Naive thymus-derived CD4-positive, alpha-beta T cell (primary cell): ENCODE measurements around the gene SLC25A22. TPM values are rescaled to one million over a fixed set of nuclear protein-coding genes. Genes with fewer than 3 reads are reported as not detected.

Source experiments
- ATAC-seq: fragments of 150-1000 bp; cut with Tn5 transposase; 2 replicates; pipeline ENCODE4 v1.10.0; 2021; ENCODE audit warnings: mild to moderate bottlenecking, moderate library complexity
- CTCF ChIA-PET: fragments of 350-600 bp; sonication (Branson Sonifier 250); formaldehyde crosslinking; loops from one replicate; lab custom pipeline; 2021; ENCODE audit warnings: antibody characterized with exemption; lab: Charles Lee
- POLR2A ChIA-PET: fragments of 350-600 bp; sonication (Branson Sonifier 250); formaldehyde crosslinking; loops from one replicate; lab custom pipeline; 2021; ENCODE audit warnings: antibody characterized with exemption, inconsistent platforms; lab: Charles Lee
- DNase-seq, 9 donors: peaks; one replicate each; pipeline versions ENCODE4 v3.0.0 to v3.0.0-alpha.2; 2020 to 2022; ENCODE audit warnings: mixed read lengths in 1 of 9
- H3K27ac ChIP-seq: one replicate; pipeline ENCODE4 v1.7.0; 2013; ENCODE audit warnings: mild to moderate bottlenecking, low read depth, low read length, moderate library complexity
- H3K27me3 ChIP-seq, 2 donors: one replicate each; pipeline ENCODE4 v1.7.0; 2013; ENCODE audit warnings: low read length in 2 of 2, mild to moderate bottlenecking in 2 of 2, moderate library complexity in 2 of 2; ENCODE audit not compliant: control insufficient read depth in 2 of 2, insufficient read depth in 2 of 2
- H3K36me3 ChIP-seq, 3 experiments: 1 replicate in 2 of 3; 2 replicates in 1 of 3; pipeline ENCODE4 v1.7.0; 2013; ENCODE audit warnings: low read length in 3 of 3, mild to moderate bottlenecking in 3 of 3, moderate library complexity in 1 of 3; ENCODE audit not compliant: insufficient read depth in 3 of 3, control insufficient read depth in 2 of 3
- H3K4me1 ChIP-seq, 2 donors: one replicate each; pipeline ENCODE4 v1.7.0; 2013; ENCODE audit warnings: low read length in 2 of 2, mild to moderate bottlenecking in 2 of 2, moderate library complexity in 1 of 2; ENCODE audit not compliant: control insufficient read depth in 2 of 2, insufficient read depth in 2 of 2
- H3K4me3 ChIP-seq: 2 replicates; pipeline ENCODE4 v1.7.0; 2013; ENCODE audit warnings: mild to moderate bottlenecking, low read length
- H3K9me3 ChIP-seq, 3 experiments: 1 replicate in 2 of 3; 2 replicates in 1 of 3; pipeline ENCODE4 v1.7.0; 2013; ENCODE audit warnings: low read length in 3 of 3; ENCODE audit not compliant: control insufficient read depth in 2 of 3
- H3K27ac Mint-ChIP-seq, 9 donors: one replicate each; pipeline ENCODE4 v1.8.0; 2020 to 2022; ENCODE audit warnings: mixed read lengths in 9 of 9, mild to moderate bottlenecking in 8 of 9, moderate library complexity in 5 of 9, inconsistent platforms in 2 of 9
- H3K27me3 Mint-ChIP-seq, 5 donors: one replicate each; pipeline ENCODE4 v1.8.0; 2021 to 2022; ENCODE audit warnings: mixed read lengths in 5 of 5, mild to moderate bottlenecking in 1 of 5
- H3K36me3 Mint-ChIP-seq, 5 donors: one replicate each; pipeline ENCODE4 v1.8.0; 2020 to 2022; ENCODE audit warnings: mixed read lengths in 5 of 5, mild to moderate bottlenecking in 3 of 5, inconsistent platforms in 1 of 5
- H3K4me1 Mint-ChIP-seq, 7 donors: one replicate each; pipeline ENCODE4 v1.8.0; 2020 to 2022; ENCODE audit warnings: mixed read lengths in 7 of 7, mild to moderate bottlenecking in 3 of 7, inconsistent platforms in 1 of 7
- H3K4me3 Mint-ChIP-seq, 10 donors: one replicate each; pipeline ENCODE4 v1.8.0; 2020 to 2022; ENCODE audit warnings: mild to moderate bottlenecking in 10 of 10, mixed read lengths in 10 of 10, moderate library complexity in 6 of 10, inconsistent platforms in 2 of 10
- H3K9me3 Mint-ChIP-seq, 11 donors: one replicate each; pipeline ENCODE4 v1.8.0; 2020 to 2022; ENCODE audit warnings: mixed read lengths in 11 of 11, mild to moderate bottlenecking in 4 of 11, inconsistent platforms in 1 of 11, moderate library complexity in 1 of 11
- intact Hi-C, 2 donors: fragments of 100-400 bp; cut with micrococcal nuclease; formaldehyde crosslinking; loops; one replicate each; pipeline ENCODE4 v1.15.1; 2023
- polyA plus RNA-seq, 2 donors: library from polyadenylated mRNA; unstranded; fragments of 300-500 nt; fragmentation: Illumina TruSeq; gene quantifications; one replicate each; pipeline ENCODE4 v1.2.3, GENCODE V29; 2021
- total RNA-seq, 6 experiments: library from RNA in 5 of 6; stranded (reverse) in 5 of 6; gene quantifications; 1 replicate in 5 of 6; 2 replicates in 1 of 6; pipeline ENCODE4 v1.2.3 and lab custom pipeline; 2021 to 2026

The SLC25A22 gene
- total and polyA plus RNA-seq, 7 experiments from 2014 or later: 6.4 to 58.4 (median 18.9) TPM

DNA sequence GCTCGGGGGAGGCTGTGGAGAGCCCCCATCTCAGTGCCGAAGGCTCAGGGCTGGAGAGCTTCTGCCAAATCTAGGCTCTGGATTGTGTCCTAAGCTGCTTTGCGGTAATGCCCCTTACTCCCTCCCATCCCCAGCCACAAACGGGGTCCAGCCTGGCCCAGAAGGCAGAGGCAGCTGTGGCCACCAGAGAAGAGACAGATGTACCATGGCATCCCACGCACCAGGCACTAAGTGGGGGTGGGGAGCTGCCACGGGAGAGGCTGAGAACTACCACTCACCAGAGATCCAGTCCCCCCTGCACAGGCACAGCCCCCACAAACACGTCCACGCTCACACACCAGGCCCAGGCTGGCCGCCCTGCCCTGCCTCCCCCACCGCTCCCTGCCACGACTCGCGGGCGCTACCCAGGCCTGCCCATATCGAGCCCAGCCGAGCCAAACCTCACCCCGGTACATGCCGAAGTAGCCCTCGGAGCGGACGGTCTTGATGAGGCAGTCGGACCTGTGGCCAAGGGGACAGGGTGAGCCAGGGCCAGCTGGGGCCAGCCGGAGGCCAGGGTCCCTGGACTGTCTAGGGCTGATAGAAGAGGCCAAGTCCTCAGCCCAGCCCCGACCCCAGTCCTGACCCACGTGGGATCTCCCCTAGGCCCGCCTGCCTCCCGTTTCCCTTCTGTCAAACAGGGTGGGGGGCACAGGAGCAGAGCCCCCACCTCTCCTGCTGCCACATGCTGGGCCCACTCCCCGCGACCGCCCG, 3.9 kb downstream of the SLC25A22 start:
- DNase-seq (no peak), ATAC-seq (no peak)
- Mint-ChIP-seq H3K27me3 (no peaks in the 10 kb centered on the region), H3K4me1 (peaks cover 0 to 15% (median 11%) of the 10 kb centered on the region in 7 donors), H3K27ac (peak overlapping the region in 2 of 9 donors; percentile 25 to 38), H3K9me3 (no peaks in the 10 kb centered on the region), H3K36me3 (peaks cover 0 to 8% (median 0%) of the 10 kb centered on the region in 5 donors), H3K4me3 (peak overlapping the region in 4 of 10 donors; percentile 39 to 95 (median 69))
- POLR2A ChIA-PET: no interaction called here
- CTCF ChIA-PET: no interaction called here
- intact Hi-C loops: loop anchor here (10.0 kb wide), 2 partner anchors 229 to 379 kb away; partner anchors contain the start of genes LMNTD2 (in 1 of the 2), RASSF7 (in 1 of the 2) and SIGIRR (in 1 of the 2)
- Histone ChIP-seq H3K9me3 (no peaks in the 10 kb centered on the region), H3K36me3 (peaks cover 0 to 42% (median 0%) of the 10 kb centered on the region in 3 experiments), H3K27ac (no peak overlapping the region), H3K4me3 (no peak overlapping the region), H3K4me1 (peaks cover 14 to 16% of the 10 kb centered on the region in 2 donors), H3K27me3 (no peaks in the 10 kb centered on the region)

DNA sequence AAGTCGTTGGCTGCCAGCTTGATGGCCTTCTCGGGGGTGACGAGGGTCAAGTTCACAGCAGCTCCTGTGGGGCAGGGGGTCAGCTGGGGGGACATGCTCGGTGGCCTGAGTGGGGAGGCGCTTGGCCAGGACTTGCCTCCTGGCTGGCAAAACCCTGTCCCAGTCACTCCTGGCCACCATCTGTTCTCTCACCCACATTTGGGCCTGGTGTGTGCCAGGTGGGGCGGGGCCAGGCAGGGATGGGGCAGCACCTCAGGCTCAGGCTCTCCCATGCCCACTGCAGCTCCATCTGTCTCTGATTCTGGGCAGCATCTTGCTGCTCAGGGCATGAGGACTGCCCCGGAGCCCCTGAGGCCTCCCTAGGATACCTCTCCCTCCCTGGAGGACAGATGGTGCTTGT, 4.5 kb downstream of the SLC25A22 start:
- CTCF ChIA-PET: no interaction called here
- peaks cover 0 to 8% (median 0%) of the 10 kb centered on the region in 5 donors for H3K36me3 Mint-ChIP-seq
- POLR2A ChIA-PET: no interaction called here
- Histone ChIP-seq H3K4me1 (peaks cover 12 to 14% of the 10 kb centered on the region in 2 donors), H3K27me3 (no peaks in the 10 kb centered on the region), H3K9me3 (no peaks in the 10 kb centered on the region), H3K4me3 (no peak overlapping the region), H3K27ac (no peak overlapping the region), H3K36me3 (peaks cover 0 to 42% (median 0%) of the 10 kb centered on the region in 3 experiments)
- H3K27ac Mint-ChIP-seq: peak overlapping the region in 2 of 9 donors; percentile 38 to 48
- peak overlapping the region in 2 of 10 donors; percentile 63 to 76 for H3K4me3 Mint-ChIP-seq
- no peaks in the 10 kb centered on the region for H3K9me3 Mint-ChIP-seq
- ATAC-seq (no peak), DNase-seq (no peak)
- intact Hi-C loops: loop anchor here (10.0 kb wide), 2 partner anchors 229 to 379 kb away; partner anchors contain the start of genes LMNTD2 (in 1 of the 2), RASSF7 (in 1 of the 2) and SIGIRR (in 1 of the 2)
- H3K4me1 Mint-ChIP-seq: peaks cover 0 to 15% (median 12%) of the 10 kb centered on the region in 7 donors
- no peaks in the 10 kb centered on the region for H3K27me3 Mint-ChIP-seq

DNA sequence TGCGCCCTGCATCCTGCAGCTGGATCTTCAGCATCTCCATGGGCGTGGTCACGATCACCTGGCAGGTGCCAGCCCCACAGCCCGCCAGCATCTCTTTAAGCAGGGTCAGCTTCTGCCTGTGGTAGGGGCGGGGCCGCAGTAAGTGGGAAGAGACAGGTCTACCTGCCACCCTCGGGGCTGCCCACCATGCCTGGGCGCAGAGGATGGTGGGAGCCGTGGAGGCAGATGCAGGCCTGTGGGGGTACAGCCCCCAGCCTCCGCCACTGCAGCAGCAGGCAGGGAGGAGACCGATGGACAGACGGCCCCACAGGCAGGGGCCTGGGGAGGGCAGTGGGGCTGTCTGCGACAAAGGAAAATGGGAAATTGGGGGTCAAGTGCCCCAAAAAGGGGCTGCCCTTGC, 5.2 kb downstream of the SLC25A22 start:
- H3K27ac Mint-ChIP-seq: no peak overlapping the region
- peak overlapping the region in 1 of 10 donors; percentile 28 for H3K4me3 Mint-ChIP-seq
- no peak for DNase-seq
- Histone ChIP-seq H3K9me3 (no peaks in the 10 kb centered on the region), H3K27me3 (no peaks in the 10 kb centered on the region), H3K4me1 (peaks cover 10 to 14% of the 10 kb centered on the region in 2 donors), H3K27ac (no peak overlapping the region), H3K36me3 (peaks cover 0 to 42% (median 0%) of the 10 kb centered on the region in 3 experiments), H3K4me3 (no peak overlapping the region)
- H3K27me3 Mint-ChIP-seq: no peaks in the 10 kb centered on the region
- intact Hi-C loops: loop anchor here (10.0 kb wide), 2 partner anchors 228 to 378 kb away; partner anchors contain the start of genes LMNTD2 (in 1 of the 2), RASSF7 (in 1 of the 2) and SIGIRR (in 1 of the 2)
- ATAC-seq: no peak
- CTCF ChIA-PET: no interaction called here
- H3K4me1 Mint-ChIP-seq: peaks cover 0 to 20% (median 12%) of the 10 kb centered on the region in 7 donors
- POLR2A ChIA-PET: no interaction called here
- H3K36me3 Mint-ChIP-seq: peaks cover 0 to 8% (median 0%) of the 10 kb centered on the region in 5 donors
- H3K9me3 Mint-ChIP-seq: no peaks in the 10 kb centered on the region

DNA sequence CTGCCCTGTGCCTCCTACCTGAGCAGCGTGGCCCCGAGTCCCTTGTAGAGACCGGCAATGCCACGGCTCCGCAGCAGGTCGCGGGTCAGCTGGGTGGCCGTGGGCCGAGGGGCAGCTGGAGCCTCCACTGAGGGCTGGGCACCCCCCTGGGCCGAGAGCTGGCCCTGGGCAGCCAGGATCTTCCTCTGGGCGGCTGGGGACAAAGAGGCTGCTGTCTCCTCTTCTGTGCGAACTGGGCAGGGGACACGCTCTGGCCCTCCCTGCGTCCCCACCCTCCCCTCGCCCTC, 5.6 kb downstream of the SLC25A22 start:
- H3K9me3 ChIP-seq: no peaks in the 10 kb centered on the region
- H3K4me3 ChIP-seq: no peak overlapping the region
- Mint-ChIP-seq H3K27ac (no peak overlapping the region), H3K27me3 (no peaks in the 10 kb centered on the region), H3K36me3 (peaks cover 0 to 8% (median 0%) of the 10 kb centered on the region in 5 donors), H3K4me1 (peaks cover 0 to 21% (median 13%) of the 10 kb centered on the region in 7 donors), H3K4me3 (no peak overlapping the region), H3K9me3 (no peaks in the 10 kb centered on the region)
- peaks cover 0 to 39% (median 0%) of the 10 kb centered on the region in 3 experiments for H3K36me3 ChIP-seq
- DNase-seq (no peak), ATAC-seq (no peak)
- POLR2A ChIA-PET: no interaction called here
- H3K27me3 ChIP-seq: no peaks in the 10 kb centered on the region
- intact Hi-C loops: loop anchor here (10.0 kb wide), 2 partner anchors 228 to 378 kb away; partner anchors contain the start of genes LMNTD2 (in 1 of the 2), RASSF7 (in 1 of the 2) and SIGIRR (in 1 of the 2)
- CTCF ChIA-PET: no interaction called here
- H3K4me1 ChIP-seq: peaks cover 10 to 14% of the 10 kb centered on the region in 2 donors
- H3K27ac ChIP-seq: no peak overlapping the region

DNA sequence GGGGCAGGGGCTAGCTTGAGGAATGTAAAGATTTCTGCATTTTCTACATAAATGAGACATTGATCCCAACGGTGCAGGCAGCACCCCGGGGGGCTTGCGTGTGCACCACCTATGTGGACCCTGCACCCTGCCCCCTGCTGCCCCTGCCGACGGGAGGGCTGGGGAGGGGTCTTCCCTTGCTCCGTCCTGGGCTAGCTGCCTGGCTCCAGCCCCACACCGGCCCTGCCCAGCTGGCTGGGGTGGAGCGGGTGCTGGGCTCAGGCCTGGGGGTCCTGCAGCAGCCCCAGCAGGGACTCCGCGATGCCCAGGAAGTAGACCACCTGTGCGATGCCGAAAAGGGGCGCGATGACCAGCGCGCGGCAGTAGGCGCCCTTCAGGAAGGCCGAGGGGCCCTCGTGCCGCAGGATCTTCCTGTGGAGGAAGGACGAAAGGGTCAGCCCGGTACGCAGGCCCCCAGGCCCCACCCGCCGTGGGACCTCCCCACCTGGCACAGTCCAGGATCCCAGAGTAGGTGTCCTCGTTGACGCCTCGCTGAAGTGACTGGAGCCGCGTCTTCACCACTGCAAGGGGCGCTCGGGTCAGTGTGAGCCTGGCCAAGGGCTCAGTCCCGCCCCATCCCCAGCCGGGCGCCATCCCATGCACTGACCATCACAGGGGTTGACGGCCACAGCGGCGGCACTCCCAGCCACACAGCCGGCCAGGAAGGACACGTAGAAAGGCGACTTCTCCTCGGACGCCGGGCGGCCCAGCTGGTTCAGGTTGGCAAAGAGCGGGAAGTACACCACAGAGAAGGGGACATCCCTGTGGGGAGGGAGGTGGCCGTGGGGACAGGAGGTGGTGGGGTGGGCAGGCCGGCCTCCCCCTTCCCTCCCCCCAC, 6.2 kb downstream of the SLC25A22 start:
- H3K4me1 Mint-ChIP-seq: peaks cover 0 to 16% (median 10%) of the 10 kb centered on the region in 7 donors
- Histone ChIP-seq H3K27ac (no peak overlapping the region), H3K36me3 (peaks cover 0 to 39% (median 0%) of the 10 kb centered on the region in 3 experiments), H3K4me3 (no peak overlapping the region), H3K9me3 (no peaks in the 10 kb centered on the region), H3K4me1 (peaks cover 7 to 13% of the 10 kb centered on the region in 2 donors), H3K27me3 (no peaks in the 10 kb centered on the region)
- H3K4me3 Mint-ChIP-seq: peak overlapping the region in 1 of 10 donors; percentile 7
- no peak for ATAC-seq
- POLR2A ChIA-PET: interaction anchor here (1.2 to 1.6 kb wide), 3 partner anchors 9 to 11 kb away, joined by 3 to 4 read pairs (median 3); no protein-coding TSS in a partner anchor
- intact Hi-C loops: loop anchor here (10.0 kb wide), 2 partner anchors 227 to 377 kb away; partner anchors contain the start of genes LMNTD2 (in 1 of the 2), RASSF7 (in 1 of the 2) and SIGIRR (in 1 of the 2)
- H3K27me3 Mint-ChIP-seq: no peaks in the 10 kb centered on the region
- H3K36me3 Mint-ChIP-seq: peaks cover 0 to 8% (median 0%) of the 10 kb centered on the region in 5 donors
- no peak overlapping the region for H3K27ac Mint-ChIP-seq
- H3K9me3 Mint-ChIP-seq: no peaks in the 10 kb centered on the region
- no peak for DNase-seq
- CTCF ChIA-PET: no interaction called here
